ENCODE data around the gene CRY2.

DNA sequence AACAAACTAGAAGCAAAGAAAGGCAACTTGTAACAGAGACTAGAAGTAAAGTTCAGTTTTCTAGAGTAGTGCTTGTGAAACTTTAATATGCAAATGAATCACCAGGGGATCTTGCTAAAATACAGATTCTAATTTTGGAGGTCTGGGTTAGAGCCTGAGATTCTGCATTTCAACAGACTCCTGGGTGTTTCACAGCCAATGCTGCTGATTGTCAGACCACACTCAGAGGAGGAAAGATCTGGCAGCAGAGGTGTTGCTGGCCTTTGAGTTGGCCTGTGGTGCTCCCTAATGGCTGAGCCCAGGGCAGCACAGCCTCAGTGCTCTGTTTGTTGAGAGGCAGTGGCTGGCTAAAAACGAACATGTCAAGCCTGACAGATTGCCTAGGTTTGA lies 5.4 kb downstream of the CRY2 start:
- TF ChIP-seq CTCF (conservative IDR thresholded peaks at IDR 0.05; ENCODE audit: low read depth in 2 of 2) (peak; percentile 35 to 72; a peak in 3 of 4 replicates), EZH2 (IDR thresholded peaks at IDR 0.05; ENCODE audit: low read depth, unreplicated experiment) (no peak), REST (IDR thresholded peaks at IDR 0.05; ENCODE audit: unreplicated experiment) (no peak)

All from GM23338 (cell line).